Mononuclear cell (primary cell): ENCODE measurements around the gene PNPLA3. TPM values are rescaled to one million over a fixed set of nuclear protein-coding genes. Genes with fewer than 3 reads are reported as not detected.

ENCODE experiments used
- H3K27me3 ChIP-seq: 2 replicates; pipeline ENCODE4 v1.6.0; 2011; ENCODE audit warnings: low read length, control low read depth; ENCODE audit not compliant: insufficient read depth
- H3K4me1 ChIP-seq: 2 replicates; pipeline ENCODE4 v1.5.1; 2011; ENCODE audit warnings: mild to moderate bottlenecking, low read length, control low read depth; ENCODE audit not compliant: insufficient read depth
- H3K4me3 ChIP-seq: 2 replicates; pipeline ENCODE4 v1.5.1; 2011; ENCODE audit warnings: mild to moderate bottlenecking, low read length, moderate library complexity
- H3K9me3 ChIP-seq: 2 replicates; pipeline ENCODE4 v1.5.1; 2011; ENCODE audit warnings: low read depth, mild to moderate bottlenecking, control low read depth, low read length
- total RNA-seq: library from RNA; depleted of rRNA; stranded (reverse); fragments of >200 nt; gene quantifications from one replicate; pipeline ENCODE4 v1.2.3, GENCODE V29; 2012

Gene PNPLA3
- total RNA-seq, 1 donor = not detected

DNA sequence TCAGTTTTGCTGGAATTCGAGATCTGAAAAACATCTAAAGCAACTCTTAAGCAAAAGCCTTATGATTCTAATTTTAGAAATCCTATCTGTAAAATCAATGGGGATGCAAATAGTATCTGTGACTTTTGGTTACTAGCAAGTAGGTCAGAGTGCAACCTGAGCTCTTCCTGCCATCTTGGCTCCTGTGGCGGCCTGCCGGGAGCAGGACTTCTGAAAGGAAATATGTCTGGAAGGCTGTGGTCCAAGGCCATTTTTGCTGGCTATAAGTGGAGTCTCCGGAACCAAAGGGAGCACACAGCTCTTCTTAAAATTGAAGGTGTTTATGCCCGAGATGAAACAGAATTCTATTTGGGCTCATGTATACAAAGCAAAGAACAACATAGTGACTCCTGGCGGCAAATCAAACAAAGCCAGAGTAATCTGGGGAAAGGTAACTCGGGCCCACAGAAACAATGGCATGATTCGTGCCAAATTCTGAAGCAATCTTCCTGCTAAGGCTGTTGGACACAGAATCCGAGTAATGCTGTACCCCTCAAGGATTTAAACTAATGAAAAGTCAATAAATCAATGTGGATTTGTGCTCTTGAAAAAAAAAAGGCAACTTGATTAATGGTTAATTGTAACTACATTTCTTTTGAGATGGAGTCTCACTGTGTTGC lies 33.3 kb downstream of the PNPLA3 start:
- H3K4me3 ChIP-seq = no peak overlapping the region
- no peaks in the 10 kb centered on the region for H3K27me3 ChIP-seq
- H3K9me3 ChIP-seq = no peaks in the 10 kb centered on the region
- H3K4me1 ChIP-seq = peaks cover 28% of the 10 kb centered on the region

DNA sequence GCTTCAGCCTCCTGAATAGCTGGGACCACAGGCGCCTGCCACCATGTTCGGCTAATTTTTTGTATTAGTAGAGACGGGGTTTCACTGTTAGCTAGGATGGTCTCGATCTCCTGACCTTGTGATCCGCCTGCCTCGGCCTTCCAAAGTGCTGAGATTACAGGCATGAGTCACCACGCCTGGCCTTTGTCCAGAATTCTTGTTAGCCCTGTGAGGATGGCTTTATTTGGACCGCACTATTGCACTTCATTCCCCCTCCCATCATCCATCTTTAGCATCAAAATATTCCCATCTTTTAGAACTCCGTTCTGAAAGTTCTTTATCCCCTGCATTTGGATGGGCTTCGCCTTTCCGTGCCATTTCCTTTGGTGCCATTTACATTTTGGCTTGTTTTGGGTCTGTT lies 34.3 kb downstream of the PNPLA3 start:
- Histone ChIP-seq H3K27me3 (no peaks in the 10 kb centered on the region), H3K4me1 (peaks cover 28% of the 10 kb centered on the region), H3K4me3 (no peak overlapping the region), H3K9me3 (no peaks in the 10 kb centered on the region)

DNA sequence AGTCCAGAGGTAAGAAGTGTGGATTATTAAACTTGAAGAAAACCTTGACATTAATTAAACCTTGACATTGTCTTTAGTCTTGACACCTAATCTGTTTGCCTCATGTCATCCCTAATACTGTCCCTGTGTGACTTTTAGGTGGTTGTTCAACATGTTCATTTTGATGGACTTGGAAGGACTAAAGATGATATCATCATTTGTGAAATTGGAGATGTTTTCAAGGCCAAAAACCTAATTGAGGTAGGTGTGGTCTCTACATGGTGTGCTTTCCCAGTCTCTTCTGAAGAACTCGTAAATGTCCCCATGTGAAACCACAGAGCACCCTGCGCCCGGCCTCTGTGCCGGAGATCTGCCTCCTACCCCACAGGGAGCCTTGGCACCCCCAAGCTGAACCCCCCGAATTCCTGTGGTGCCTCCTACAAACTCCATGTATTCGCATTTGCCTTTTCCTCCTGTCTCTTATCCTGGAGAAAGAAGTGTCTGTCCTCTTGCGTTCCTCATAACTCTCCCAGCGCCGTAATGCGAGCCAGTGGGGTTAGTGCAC lies 40.8 kb downstream of the PNPLA3 start:
- Histone ChIP-seq H3K4me1 (no peaks in the 10 kb centered on the region), H3K9me3 (no peaks in the 10 kb centered on the region), H3K27me3 (no peaks in the 10 kb centered on the region), H3K4me3 (no peak overlapping the region)

DNA sequence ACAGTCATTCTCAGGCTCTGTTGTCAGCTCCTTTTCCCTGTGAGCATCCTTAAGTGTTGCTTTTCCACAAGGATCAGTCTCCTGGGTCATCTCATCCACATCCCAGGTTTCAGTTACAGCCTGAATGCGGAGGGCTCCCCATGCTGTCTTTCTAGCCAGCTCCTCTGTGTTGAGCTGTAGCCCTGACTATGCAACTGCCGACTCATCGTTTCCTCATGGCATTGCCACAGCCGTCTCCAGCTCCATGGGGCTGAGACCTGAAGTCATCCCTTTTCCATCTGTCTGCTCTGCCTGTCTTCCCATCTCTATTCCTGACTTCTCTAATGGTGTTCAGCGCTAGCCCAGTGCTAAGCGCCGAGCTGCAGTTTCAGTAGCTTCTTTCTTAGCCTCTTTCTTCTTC lies 43.5 kb downstream of the PNPLA3 start:
- no peaks in the 10 kb centered on the region for H3K9me3 ChIP-seq
- no peak overlapping the region for H3K4me3 ChIP-seq
- no peaks in the 10 kb centered on the region for H3K4me1 ChIP-seq
- no peaks in the 10 kb centered on the region for H3K27me3 ChIP-seq

DNA sequence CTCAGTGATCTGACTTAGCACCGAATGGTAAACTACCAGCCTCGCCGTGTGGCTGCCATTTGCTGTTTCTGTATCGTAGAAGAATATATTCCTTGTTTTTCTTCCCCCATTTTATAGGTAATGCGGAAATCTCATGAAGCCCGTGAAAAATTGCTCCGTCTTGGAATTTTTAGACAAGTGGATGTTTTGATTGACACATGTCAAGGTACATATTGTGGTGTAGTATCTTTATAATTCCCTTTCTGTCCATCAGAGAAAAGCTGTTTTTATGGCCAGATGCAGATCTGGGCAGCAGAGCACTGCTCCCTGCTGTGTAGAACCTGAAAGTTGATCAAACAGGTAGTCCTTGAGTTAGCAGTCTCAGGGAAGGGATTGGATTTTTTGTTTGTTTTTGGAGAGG lies 45.0 kb downstream of the PNPLA3 start:
- Histone ChIP-seq H3K4me3 (no peak overlapping the region), H3K27me3 (no peaks in the 10 kb centered on the region), H3K4me1 (no peaks in the 10 kb centered on the region), H3K9me3 (no peaks in the 10 kb centered on the region)

DNA sequence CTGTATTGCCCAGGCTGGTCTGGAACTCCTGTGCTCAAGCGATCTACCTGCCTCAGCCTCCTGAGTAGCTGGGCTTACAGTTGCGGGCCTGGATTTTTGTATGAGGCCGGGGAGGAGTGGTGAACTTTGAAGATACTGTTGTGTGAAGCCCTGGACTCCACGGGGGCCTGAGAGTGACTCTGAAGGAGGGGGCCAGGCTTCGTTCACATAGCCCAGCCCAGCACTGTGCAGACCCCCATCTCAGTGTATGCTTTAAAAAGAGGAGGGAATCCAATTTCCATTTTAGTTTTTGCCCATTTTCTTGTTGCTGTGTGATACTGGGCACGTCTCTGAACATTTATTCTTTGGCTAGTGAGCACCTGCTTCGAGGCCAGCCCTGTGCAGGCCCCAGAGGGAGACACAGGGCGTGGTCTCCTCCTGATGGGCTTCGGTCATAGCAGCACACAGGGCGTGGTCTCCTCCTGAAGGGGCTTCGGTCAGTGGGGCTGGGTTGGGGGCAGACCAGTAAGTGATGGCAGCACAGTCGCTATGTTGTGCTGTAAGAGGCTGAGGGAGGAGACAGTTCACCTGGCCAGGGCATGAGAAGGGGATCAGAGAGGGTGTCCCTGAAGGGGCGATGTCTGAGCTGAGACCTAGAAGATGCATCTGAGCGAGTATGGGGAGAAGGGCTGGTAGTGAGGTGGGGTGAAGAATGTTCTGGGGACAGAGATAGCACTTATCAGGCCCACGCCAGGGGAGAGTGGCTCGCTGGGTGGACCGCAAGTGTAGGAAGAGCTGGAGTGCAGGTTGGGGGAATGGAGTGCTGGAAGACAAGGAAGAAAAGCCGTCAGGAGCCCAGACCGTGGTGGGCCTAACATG lies 45.6 kb downstream of the PNPLA3 start:
- Histone ChIP-seq H3K27me3 (no peaks in the 10 kb centered on the region), H3K9me3 (no peaks in the 10 kb centered on the region), H3K4me1 (no peaks in the 10 kb centered on the region), H3K4me3 (no peak overlapping the region)

DNA sequence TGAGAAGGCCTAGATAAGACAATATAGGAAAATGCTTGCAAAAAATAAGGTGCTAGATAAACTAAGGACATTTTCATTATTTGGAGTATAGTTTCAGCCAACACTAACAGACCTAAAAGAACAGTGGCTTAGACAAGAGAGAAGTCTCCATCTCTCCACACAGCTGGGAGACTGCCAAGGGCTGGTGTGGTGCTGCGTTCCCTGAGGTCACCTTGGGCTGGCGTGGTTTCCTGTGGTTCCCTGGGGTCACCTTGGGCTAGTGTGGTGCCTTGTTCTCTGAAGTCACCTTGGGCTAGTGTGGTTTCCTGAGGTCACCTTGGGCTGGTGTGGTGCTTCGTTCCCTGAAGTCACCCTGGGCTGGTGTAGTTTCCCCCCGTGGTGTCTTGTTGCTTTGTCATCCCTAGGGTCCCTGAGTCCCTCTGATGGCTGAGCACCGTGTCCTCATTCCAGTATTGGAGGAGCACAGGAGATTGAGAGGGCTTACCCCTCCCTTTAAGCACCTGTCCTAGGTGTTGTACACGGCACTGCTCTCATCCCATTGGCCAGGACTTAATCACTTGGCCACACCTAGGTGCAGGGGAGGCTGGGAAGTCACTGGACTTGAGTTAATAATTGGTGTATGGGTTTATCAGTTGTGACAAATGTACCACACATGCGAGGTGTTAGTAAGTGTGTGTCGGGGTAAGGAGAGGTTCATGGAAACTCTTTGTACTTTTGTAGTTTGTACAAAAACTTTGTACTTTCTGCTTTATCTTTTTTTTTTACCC lies 46.6 kb downstream of the PNPLA3 start:
- Histone ChIP-seq H3K4me1 (no peaks in the 10 kb centered on the region), H3K4me3 (no peak overlapping the region), H3K27me3 (no peaks in the 10 kb centered on the region), H3K9me3 (no peaks in the 10 kb centered on the region)

DNA sequence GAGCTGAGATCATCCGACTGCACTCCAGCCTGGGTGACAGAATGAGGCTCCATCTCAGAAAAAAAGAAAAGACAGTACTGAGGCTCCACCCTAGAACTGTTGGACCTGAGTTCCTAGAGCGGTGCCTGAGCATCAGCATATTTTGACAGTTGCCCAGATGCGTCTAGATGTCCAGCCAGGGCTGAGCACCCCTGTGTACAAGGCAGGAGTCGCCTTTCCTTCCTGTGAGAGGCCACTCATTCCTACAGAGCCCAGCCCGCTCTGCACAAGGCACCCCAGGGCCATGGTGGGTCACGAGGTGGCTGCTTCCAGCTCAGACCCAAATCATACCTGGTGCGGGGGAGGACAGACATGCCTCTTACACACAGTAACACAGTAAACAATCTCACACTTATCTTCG lies 47.5 kb downstream of the PNPLA3 start:
- no peaks in the 10 kb centered on the region for H3K9me3 ChIP-seq
- H3K27me3 ChIP-seq = no peaks in the 10 kb centered on the region
- H3K4me1 ChIP-seq = no peaks in the 10 kb centered on the region
- no peak overlapping the region for H3K4me3 ChIP-seq

DNA sequence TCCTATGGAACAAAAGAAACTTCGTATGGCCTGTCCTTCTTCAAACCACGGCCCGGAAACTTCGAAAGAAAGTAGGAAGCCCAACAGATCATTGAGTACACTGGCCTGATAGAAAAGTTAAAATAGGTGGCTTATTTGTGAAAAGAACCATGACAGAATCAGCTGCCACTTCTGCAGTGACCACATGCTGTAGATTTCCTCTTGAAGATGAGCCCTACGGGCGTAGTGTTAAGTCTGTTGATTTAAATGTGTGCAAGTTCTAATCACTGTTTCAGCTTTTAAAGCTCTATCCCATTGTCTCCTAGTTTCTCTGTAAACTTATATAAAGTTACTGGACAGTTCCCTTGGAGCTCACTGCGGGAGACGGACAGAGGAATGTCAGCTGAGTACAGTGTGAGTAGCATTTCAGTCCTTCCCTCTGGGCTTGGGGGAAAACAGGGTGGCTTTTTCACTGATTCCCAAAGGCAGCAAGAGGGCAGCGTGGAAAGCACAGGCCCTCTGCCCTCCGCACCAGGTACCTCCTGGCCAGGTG lies 49.4 kb downstream of the PNPLA3 start:
- Histone ChIP-seq H3K27me3 (no peaks in the 10 kb centered on the region), H3K4me1 (no peaks in the 10 kb centered on the region), H3K9me3 (no peaks in the 10 kb centered on the region), H3K4me3 (no peak overlapping the region)

DNA sequence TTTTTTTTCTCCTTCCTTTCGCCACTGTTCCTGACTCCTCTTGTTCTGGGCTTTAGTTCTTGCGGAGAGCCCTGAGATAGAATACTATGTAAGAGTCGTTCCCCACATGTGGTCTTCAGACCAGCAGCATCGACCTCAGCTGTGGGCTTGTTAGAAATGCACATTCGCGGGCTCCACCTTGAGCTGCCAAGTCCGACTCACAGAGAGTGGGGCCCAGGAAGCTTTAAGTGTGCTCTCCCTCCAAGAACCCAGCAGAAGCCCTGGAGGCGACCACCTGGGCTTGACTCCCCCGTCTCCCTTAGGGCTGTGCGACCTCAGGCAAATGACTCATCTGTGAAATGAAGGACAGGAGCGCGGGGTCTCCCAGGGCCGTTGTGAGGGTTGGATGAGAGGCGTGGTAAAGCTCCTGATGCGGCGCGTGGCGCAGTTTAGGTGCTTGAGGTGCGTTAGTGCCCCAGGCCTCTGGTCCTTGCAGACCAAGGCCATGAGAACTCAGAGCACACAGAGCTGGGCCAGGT lies 50.5 kb downstream of the PNPLA3 start:
- H3K9me3 ChIP-seq = no peaks in the 10 kb centered on the region
- no peaks in the 10 kb centered on the region for H3K27me3 ChIP-seq
- H3K4me3 ChIP-seq = no peak overlapping the region
- no peaks in the 10 kb centered on the region for H3K4me1 ChIP-seq

DNA sequence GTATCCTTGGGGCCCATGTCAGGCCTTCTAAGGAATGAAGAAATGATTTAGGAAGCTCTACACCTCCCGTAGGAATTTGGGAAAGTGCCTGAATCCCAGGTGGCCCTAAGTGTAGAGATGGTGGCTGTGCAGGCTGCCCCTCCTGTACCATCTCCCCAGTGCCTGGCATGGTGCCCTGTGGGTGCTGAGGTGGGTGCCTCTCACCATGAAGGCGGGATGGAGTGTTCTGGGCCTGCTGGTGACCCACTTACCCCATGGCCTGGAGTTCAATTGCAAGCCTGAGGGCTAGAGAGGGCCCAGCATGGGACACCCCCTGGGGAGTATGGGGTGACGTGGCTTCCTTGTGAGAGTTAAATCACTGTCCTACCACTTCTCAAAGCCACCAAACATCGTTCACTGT lies 51.4 kb downstream of the PNPLA3 start:
- H3K4me1 ChIP-seq = no peaks in the 10 kb centered on the region
- H3K4me3 ChIP-seq = no peak overlapping the region
- H3K9me3 ChIP-seq = no peaks in the 10 kb centered on the region
- no peaks in the 10 kb centered on the region for H3K27me3 ChIP-seq

DNA sequence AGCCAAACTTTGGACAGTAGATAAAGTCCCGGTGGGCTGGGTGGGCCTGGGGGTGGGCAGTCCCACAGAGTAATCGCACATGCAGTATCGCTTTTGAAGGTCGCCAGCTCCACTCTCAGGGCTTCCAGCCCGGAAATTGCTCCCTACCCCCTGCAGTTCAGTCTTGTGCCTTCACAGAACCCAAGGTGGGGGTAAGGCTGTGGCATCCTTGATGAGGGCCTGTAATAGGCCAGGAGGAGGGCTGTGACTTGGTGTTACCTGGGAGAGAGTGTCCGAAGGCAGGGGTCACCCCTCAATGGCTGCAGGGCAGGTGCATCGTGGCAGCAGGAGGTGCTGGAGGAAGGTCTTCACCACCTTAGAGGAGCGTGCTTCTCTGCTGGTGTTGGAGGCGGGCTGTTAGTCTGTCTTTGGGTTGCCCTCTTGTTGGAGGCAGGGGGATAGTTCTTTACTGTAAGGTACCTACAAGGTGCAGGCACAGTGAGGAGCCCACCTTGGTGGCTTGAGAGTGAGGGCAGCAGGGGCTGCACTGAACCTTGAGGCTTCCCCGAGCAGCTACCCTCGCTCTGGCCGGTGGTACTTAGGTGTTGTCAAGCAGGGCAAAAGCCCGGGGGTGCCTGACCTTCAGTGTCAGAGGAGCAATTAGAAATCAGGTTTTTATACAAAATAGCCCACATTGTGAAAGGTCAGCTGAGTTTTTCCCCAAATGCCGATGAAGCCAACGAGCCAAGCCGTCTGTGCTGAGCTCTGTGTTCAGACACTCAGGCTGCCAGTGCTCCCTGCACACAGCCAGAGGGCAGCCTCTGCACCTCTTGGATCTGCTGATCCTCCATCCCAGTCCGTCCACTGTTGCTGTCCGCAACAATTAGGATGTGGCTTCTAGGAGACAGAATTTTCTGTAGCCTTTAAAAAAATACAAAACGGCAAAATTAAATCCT lies 53.5 kb downstream of the PNPLA3 start:
- Histone ChIP-seq H3K4me1 (no peaks in the 10 kb centered on the region), H3K4me3 (no peak overlapping the region), H3K9me3 (no peaks in the 10 kb centered on the region), H3K27me3 (no peaks in the 10 kb centered on the region)

DNA sequence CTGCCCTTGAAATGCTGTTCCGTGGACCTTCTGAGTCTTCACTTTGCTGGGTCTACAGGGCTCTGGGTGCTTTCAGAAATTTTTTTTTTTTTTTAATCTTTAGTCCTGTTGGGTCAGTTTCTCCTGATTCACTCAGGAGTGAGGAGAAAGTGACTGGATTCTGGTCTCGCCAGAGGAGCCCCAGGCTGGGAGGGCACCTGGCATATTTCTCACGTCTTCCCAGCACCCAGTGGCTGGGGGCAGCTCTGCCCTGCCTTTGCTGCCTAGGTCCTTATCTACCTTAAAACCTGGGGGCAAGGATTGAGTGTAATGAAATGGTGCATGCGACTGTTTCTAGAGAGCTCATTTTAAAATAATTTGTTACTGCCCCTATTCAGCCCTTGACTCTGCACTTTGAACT lies 55.0 kb downstream of the PNPLA3 start:
- Histone ChIP-seq H3K4me3 (no peak overlapping the region), H3K27me3 (no peaks in the 10 kb centered on the region), H3K4me1 (no peaks in the 10 kb centered on the region), H3K9me3 (no peaks in the 10 kb centered on the region)

DNA sequence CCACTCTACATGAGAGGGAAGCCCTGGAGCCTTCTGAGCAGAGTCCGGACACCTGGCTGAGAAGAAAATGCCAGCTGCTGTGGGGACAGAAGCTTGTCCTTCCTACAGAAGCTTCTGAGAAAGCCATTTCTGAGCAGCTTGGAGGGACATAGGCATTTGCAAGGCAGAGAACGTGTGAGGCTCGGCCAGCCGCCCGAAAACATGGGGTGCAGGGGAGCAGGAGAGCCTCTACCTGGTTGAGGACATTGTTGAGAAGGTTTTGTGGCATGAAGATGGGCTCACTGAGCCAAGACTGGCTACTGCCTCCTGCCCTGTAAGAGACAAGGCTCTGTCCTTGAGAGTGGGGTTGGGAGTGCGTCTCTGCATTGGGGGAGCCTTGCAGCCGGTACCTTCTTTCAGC lies 57.0 kb downstream of the PNPLA3 start:
- Histone ChIP-seq H3K4me1 (no peaks in the 10 kb centered on the region), H3K9me3 (no peaks in the 10 kb centered on the region), H3K27me3 (no peaks in the 10 kb centered on the region), H3K4me3 (no peak overlapping the region)
